GM12878 (cell line): ENCODE data around the gene C16orf95.

Source experiments
- EZH2 ChIP-seq: IDR thresholded peaks from 2 replicates; pipeline ENCODE4 v1.6.1; 2012; ENCODE audit warnings: low read depth, mild to moderate bottlenecking, control low read depth, inconsistent platforms, low read length, borderline replicate concordance; ENCODE audit not compliant: control insufficient read depth
- JUNB ChIP-seq: IDR thresholded peaks from 2 replicates; pipeline ENCODE4 v1.6.1; 2016; ENCODE audit warnings: antibody characterized with exemption, mild to moderate bottlenecking
- ZNF24 ChIP-seq: fragments of 450-650 bp; IDR thresholded peaks from 2 replicates; pipeline ENCODE4 v1.6.1; 2017; ENCODE audit warnings: antibody characterized with exemption, mild to moderate bottlenecking
- ZSCAN29 ChIP-seq: fragments of 450-650 bp; IDR thresholded peaks from 2 replicates; pipeline ENCODE4 v1.6.1; 2017; ENCODE audit warnings: mild to moderate bottlenecking, moderate library complexity
- TF ChIP-seq, protein P1 (sequence below), 3 experiments: IDR thresholded peaks in 2 of 3; conservative IDR thresholded peaks in 1 of 3; 2 replicates each; pipeline ENCODE4 v1.5.1; 2011; ENCODE audit warnings: low read depth in 3 of 3, low read length in 3 of 3, mild to moderate bottlenecking in 3 of 3, control low read depth in 2 of 3, moderate library complexity in 2 of 3, inconsistent platforms in 1 of 3, mixed read lengths in 1 of 3; ENCODE audit not compliant: control insufficient read depth in 2 of 3, insufficient read depth in 1 of 3; ENCODE audit errors: extremely low read depth in 1 of 3

GRCh38 chr16:87333101-87333500 is 15.9 kb upstream of the C16orf95 start:
- TF ChIP-seq EZH2 (no peak), JUNB (no peak), ZNF24 (no peak), ZSCAN29 (no peak)
- TF ChIP-seq, protein P1, sequence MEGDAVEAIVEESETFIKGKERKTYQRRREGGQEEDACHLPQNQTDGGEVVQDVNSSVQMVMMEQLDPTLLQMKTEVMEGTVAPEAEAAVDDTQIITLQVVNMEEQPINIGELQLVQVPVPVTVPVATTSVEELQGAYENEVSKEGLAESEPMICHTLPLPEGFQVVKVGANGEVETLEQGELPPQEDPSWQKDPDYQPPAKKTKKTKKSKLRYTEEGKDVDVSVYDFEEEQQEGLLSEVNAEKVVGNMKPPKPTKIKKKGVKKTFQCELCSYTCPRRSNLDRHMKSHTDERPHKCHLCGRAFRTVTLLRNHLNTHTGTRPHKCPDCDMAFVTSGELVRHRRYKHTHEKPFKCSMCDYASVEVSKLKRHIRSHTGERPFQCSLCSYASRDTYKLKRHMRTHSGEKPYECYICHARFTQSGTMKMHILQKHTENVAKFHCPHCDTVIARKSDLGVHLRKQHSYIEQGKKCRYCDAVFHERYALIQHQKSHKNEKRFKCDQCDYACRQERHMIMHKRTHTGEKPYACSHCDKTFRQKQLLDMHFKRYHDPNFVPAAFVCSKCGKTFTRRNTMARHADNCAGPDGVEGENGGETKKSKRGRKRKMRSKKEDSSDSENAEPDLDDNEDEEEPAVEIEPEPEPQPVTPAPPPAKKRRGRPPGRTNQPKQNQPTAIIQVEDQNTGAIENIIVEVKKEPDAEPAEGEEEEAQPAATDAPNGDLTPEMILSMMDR (IDR thresholded peaks at IDR 0.05 in 2 of 3, conservative IDR thresholded peaks at IDR 0.05 in 1 of 3; ENCODE audit: control insufficient read depth in 2 of 3, extremely low read depth in 1 of 3, insufficient read depth in 1 of 3, low read depth in 3 of 3, low read length in 3 of 3), result no peak
